BE2C (cell line): ENCODE measurements around the gene PTPRU.

Experiments used
- DNase-seq: peaks from one replicate; pipeline ENCODE4 v3.0.0-alpha.2; 2020
- H3K27me3 ChIP-seq: fragments of 250-450 bp; sonication (Bioruptor Pico); 2 replicates; pipeline ENCODE4 v1.5.1; 2020; ENCODE audit warnings: mild to moderate bottlenecking
- H3K36me3 ChIP-seq: fragments of 250-450 bp; sonication (Bioruptor Pico); 2 replicates; pipeline ENCODE4 v1.5.1; 2020; ENCODE audit warnings: mild to moderate bottlenecking
- H3K4me1 ChIP-seq: fragments of 250-450 bp; sonication (Bioruptor Pico); 2 replicates; pipeline ENCODE4 v1.5.1; 2020
- H3K4me3 ChIP-seq: 2 replicates; pipeline ENCODE4 v1.5.1; 2011; ENCODE audit warnings: low read depth, low read length
- H3K9me3 ChIP-seq: fragments of 250-450 bp; sonication (Bioruptor Pico); 2 replicates; pipeline ENCODE4 v1.5.1; 2020
- CTCF ChIP-seq: IDR thresholded peaks from 2 replicates; pipeline ENCODE4 v1.5.1; 2012; ENCODE audit warnings: mild to moderate bottlenecking, low read depth, low read length

Gene PTPRU

DNA sequence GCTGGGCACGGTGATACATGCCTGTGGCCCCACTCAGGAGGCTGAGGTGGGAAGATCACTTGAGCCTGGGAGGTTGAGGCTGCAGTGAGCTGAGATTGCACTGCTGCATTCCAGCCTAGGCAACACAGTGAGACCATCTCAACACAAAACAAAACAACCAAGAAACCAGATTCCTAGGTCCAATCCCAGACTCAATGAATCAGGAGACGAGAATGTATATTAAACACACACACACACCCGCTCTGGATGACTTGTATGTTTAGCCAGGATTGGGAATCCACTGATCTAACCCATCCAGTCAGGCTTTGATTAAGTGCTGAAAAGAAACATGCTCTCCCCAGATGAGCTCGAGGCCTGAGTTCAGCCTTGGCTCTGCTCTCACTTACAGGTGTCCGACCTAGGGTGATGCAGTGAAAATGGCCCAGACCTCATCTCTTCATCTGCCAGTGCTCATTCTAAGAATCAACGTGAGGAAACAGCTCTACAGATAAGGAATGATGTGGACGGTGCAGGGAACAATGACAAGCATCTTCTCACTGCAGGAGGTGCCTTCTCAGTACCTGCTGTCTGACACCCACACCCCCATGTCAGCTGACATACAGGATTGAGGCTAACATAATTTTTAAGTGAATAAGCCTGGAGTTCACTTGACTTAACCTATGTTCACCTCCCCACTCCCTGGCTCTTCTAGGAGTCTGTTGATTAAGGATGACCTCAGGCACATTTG lies 39.3 kb upstream of the PTPRU start:
- H3K36me3 ChIP-seq, result peaks cover 7% of the 10 kb centered on the region
- no peak overlapping the region for H3K4me3 ChIP-seq
- peaks cover 4% of the 10 kb centered on the region; the same call in 1 of the 2 replicates for H3K4me1 ChIP-seq
- no peaks in the 10 kb centered on the region for H3K27me3 ChIP-seq
- H3K9me3 ChIP-seq, result no peaks in the 10 kb centered on the region
- DNase-seq, result no peak
- no peak for TF ChIP-seq CTCF

DNA sequence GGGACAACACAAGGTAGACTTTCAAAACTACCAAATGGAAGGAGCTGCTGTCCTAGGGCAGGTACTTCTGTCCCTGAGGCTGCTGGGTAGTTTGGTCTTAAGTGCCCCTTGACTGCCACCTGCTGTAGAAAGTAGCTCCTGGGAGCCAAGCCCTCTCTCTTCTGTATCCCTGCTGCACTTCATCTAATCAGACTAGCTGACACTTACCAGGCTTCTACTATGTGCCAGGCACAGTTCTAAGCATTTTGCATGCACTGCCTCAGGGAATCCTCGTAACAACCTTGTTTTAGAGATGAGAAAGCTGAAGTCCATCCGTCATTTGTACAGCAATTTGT lies 38.8 kb upstream of the PTPRU start:
- Histone ChIP-seq H3K9me3 (no peaks in the 10 kb centered on the region), H3K36me3 (peaks cover 9% of the 10 kb centered on the region), H3K4me3 (no peak overlapping the region), H3K4me1 (peaks cover 4% of the 10 kb centered on the region), H3K27me3 (no peaks in the 10 kb centered on the region)
- peak; percentile 60 for TF ChIP-seq CTCF
- peak; percentile 48 for DNase-seq

DNA sequence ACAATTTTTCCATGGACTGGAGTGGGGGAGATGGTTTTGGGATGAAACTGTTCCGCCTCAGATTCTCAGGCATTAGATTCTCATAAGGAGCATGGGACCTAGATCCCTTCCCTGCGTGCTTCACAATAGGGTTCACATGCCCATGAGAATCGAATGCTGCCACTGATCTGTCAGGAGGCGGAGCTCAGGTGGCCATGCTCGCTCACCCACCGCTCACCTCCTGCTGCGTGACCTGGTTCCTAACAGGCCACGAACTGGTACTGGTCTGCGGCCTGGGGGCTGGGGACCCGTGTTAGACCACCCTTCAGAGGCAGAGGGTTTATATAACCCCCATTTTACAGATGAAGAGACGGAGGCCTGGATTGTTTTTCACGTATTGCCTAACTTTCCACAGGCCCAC lies 38.3 kb upstream of the PTPRU start:
- no peak for TF ChIP-seq CTCF
- Histone ChIP-seq H3K36me3 (peaks cover 10% of the 10 kb centered on the region), H3K4me1 (peaks cover 4% of the 10 kb centered on the region), H3K9me3 (no peaks in the 10 kb centered on the region), H3K27me3 (no peaks in the 10 kb centered on the region), H3K4me3 (no peak overlapping the region)
- DNase-seq, result no peak

GRCh38 chr1:29200906-29201594 lies 35.3 kb upstream of the PTPRU start:
- no peaks in the 10 kb centered on the region for H3K9me3 ChIP-seq
- H3K4me1 ChIP-seq, result peaks cover 4% of the 10 kb centered on the region
- no peak overlapping the region for H3K4me3 ChIP-seq
- DNase-seq, result no peak
- peaks cover 11% of the 10 kb centered on the region for H3K36me3 ChIP-seq
- no peak for TF ChIP-seq CTCF
- H3K27me3 ChIP-seq, result no peaks in the 10 kb centered on the region

GRCh38 chr1:29201595-29202051 lies 34.7 kb upstream of the PTPRU start:
- TF ChIP-seq CTCF, result no peak
- DNase-seq, result no peak
- H3K27me3 ChIP-seq, result no peaks in the 10 kb centered on the region
- H3K36me3 ChIP-seq, result peaks cover 11% of the 10 kb centered on the region
- H3K4me3 ChIP-seq, result no peak overlapping the region
- no peaks in the 10 kb centered on the region for H3K9me3 ChIP-seq
- H3K4me1 ChIP-seq, result peaks cover 4% of the 10 kb centered on the region

DNA sequence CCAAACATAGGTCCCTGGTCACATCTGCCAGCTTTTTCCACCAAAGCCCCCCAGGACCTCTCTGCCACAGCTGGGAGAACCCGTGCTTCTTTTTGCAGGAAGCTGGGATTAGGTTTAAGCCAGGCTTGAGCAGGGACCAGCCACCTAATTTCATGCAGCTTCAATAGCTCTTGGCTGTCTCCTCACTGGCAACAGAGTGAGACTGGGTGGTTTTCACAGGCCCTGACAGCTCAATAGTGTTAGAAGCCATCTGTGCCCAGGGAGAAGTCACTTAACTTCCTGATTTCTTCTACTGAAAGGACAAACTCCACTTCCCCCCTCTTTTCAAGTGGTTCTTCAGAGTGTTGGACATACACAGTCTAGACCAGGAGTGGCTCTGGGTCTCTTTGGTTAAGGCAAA lies 34.3 kb upstream of the PTPRU start:
- Histone ChIP-seq H3K27me3 (no peaks in the 10 kb centered on the region), H3K4me3 (no peak overlapping the region), H3K4me1 (peaks cover 4% of the 10 kb centered on the region), H3K36me3 (peaks cover 11% of the 10 kb centered on the region), H3K9me3 (no peaks in the 10 kb centered on the region)
- DNase-seq, result no peak
- no peak for TF ChIP-seq CTCF
